Measurements from ENCODE around the gene UBALD1. TPM values are rescaled to one million over a fixed set of nuclear protein-coding genes. Genes with fewer than 3 reads are reported as not detected.
"Not testable (repeated sequence)": the region's sequence is repeated elsewhere in the genome, so short reads cannot be mapped to it uniquely, and the experiment has no call there.

The UBALD1 gene
- total RNA-seq, 2 donors from 2014 or later, result 46.8 to 49.6 TPM

- H3K27ac ChIP-seq (ENCODE audit: low read depth, low read length), result no peak overlapping the region
- 90 to 92% methylated on average over 7 to 13 of the region's 13 CpGs for WGBS, 2 experiments (ENCODE audit: insufficient coverage in 1 of 2, insufficient read length in 1 of 2)
- no peaks in the 10 kb centered on the region for H3K36me3 ChIP-seq (ENCODE audit: control insufficient read depth, insufficient read depth, low read length)
- H3K36me3 Mint-ChIP-seq (ENCODE audit: low read depth), result no peaks in the 10 kb centered on the region
- no peak overlapping the region for H3K4me3 ChIP-seq (ENCODE audit: low read length)
- H3K4me1 Mint-ChIP-seq, result no peaks in the 10 kb centered on the region
- no peaks in the 10 kb centered on the region for H3K27me3 Mint-ChIP-seq (ENCODE audit: insufficient read depth)
- H3K4me3 Mint-ChIP-seq, result no peak overlapping the region
- no peak overlapping the region for H3K27ac Mint-ChIP-seq
- no peaks in the 10 kb centered on the region for H3K27me3 ChIP-seq (ENCODE audit: control insufficient read depth, insufficient read depth, low read length, poor library complexity, severe bottlenecking)
- no peaks in the 10 kb centered on the region for H3K4me1 ChIP-seq (ENCODE audit: control insufficient read depth, insufficient read depth, low read length)
- H3K9me3 Mint-ChIP-seq, result no peaks in the 10 kb centered on the region
- H3K9me3 ChIP-seq (ENCODE audit: control insufficient read depth, low read length), result no peaks in the 10 kb centered on the region
- DNase-seq, result peak; percentile 39
- TF ChIP-seq, protein P1, sequence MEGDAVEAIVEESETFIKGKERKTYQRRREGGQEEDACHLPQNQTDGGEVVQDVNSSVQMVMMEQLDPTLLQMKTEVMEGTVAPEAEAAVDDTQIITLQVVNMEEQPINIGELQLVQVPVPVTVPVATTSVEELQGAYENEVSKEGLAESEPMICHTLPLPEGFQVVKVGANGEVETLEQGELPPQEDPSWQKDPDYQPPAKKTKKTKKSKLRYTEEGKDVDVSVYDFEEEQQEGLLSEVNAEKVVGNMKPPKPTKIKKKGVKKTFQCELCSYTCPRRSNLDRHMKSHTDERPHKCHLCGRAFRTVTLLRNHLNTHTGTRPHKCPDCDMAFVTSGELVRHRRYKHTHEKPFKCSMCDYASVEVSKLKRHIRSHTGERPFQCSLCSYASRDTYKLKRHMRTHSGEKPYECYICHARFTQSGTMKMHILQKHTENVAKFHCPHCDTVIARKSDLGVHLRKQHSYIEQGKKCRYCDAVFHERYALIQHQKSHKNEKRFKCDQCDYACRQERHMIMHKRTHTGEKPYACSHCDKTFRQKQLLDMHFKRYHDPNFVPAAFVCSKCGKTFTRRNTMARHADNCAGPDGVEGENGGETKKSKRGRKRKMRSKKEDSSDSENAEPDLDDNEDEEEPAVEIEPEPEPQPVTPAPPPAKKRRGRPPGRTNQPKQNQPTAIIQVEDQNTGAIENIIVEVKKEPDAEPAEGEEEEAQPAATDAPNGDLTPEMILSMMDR (conservative IDR thresholded peaks at IDR 0.05), result no peak
- no peak overlapping the region for H3K9ac ChIP-seq (ENCODE audit: extremely low read depth, low read length, poor library complexity, severe bottlenecking)
These were observed 35.6 kb downstream of the UBALD1 start for GRCh38 chr16:4578961-4579530.

DNA sequence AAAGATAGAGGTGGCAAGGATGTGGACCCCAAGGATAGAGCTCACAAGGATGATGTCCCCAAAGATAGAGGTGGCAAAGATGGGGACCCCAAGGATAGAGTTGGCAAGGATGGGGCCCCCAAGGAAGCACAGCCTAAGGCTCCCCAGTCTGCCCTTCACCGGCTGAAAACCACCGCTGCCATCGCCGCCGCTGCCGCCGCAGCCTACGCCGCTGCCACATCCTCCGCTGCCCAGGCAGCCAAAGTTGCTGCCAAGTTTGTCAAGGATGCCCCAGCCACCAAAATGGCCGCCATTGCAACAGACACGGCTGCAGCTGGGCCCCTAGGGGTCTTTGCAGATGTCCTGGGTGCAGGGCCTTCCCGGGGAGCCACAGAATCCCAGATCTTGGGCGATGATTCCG, 38.7 kb downstream of the UBALD1 start:
- Mint-ChIP-seq H3K4me1 (no peaks in the 10 kb centered on the region), H3K27me3 (ENCODE audit: insufficient read depth) (no peaks in the 10 kb centered on the region), H3K27ac (no peak overlapping the region), H3K9me3 (no peaks in the 10 kb centered on the region), H3K4me3 (no peak overlapping the region), H3K36me3 (ENCODE audit: low read depth) (no peaks in the 10 kb centered on the region)
- H3K27me3 ChIP-seq (ENCODE audit: control insufficient read depth, insufficient read depth, low read length, poor library complexity, severe bottlenecking), result no peaks in the 10 kb centered on the region
- H3K4me1 ChIP-seq (ENCODE audit: control insufficient read depth, insufficient read depth, low read length), result no peaks in the 10 kb centered on the region
- H3K4me3 ChIP-seq (ENCODE audit: low read length), result no peak overlapping the region
- H3K9ac ChIP-seq (ENCODE audit: extremely low read depth, low read length, poor library complexity, severe bottlenecking), result no peak overlapping the region
- TF ChIP-seq, protein P1 (conservative IDR thresholded peaks at IDR 0.05), result no peak
- no peaks in the 10 kb centered on the region for H3K36me3 ChIP-seq (ENCODE audit: control insufficient read depth, insufficient read depth, low read length)
- WGBS, 2 experiments (ENCODE audit: insufficient coverage in 1 of 2, insufficient read length in 1 of 2), result 99% methylated on average over 11 to 15 of the region's 15 CpGs
- H3K9me3 ChIP-seq (ENCODE audit: control insufficient read depth, low read length), result no peaks in the 10 kb centered on the region
- no peak overlapping the region for H3K27ac ChIP-seq (ENCODE audit: low read depth, low read length)
- no peak for DNase-seq

GRCh38 chr16:4574919-4575705, 39.6 kb downstream of the UBALD1 start:
- H3K4me3 ChIP-seq (ENCODE audit: low read length), result no peak overlapping the region
- no peaks in the 10 kb centered on the region for H3K9me3 ChIP-seq (ENCODE audit: control insufficient read depth, low read length)
- no peak overlapping the region for H3K27ac ChIP-seq (ENCODE audit: low read depth, low read length)
- no peaks in the 10 kb centered on the region for H3K27me3 ChIP-seq (ENCODE audit: control insufficient read depth, insufficient read depth, low read length, poor library complexity, severe bottlenecking)
- Mint-ChIP-seq H3K4me3 (no peak overlapping the region), H3K27ac (no peak overlapping the region), H3K9me3 (no peaks in the 10 kb centered on the region), H3K4me1 (no peaks in the 10 kb centered on the region), H3K36me3 (ENCODE audit: low read depth) (no peaks in the 10 kb centered on the region), H3K27me3 (ENCODE audit: insufficient read depth) (no peaks in the 10 kb centered on the region)
- H3K36me3 ChIP-seq (ENCODE audit: control insufficient read depth, insufficient read depth, low read length), result no peaks in the 10 kb centered on the region
- H3K4me1 ChIP-seq (ENCODE audit: control insufficient read depth, insufficient read depth, low read length), result no peaks in the 10 kb centered on the region
- no peak overlapping the region for H3K9ac ChIP-seq (ENCODE audit: extremely low read depth, low read length, poor library complexity, severe bottlenecking)
- DNase-seq, result peak; percentile 81
- TF ChIP-seq, protein P1 (conservative IDR thresholded peaks at IDR 0.05), result peak; percentile 50
- 84 to 86% methylated on average over 3 to 11 of the region's 11 CpGs for WGBS, 2 experiments (ENCODE audit: insufficient coverage in 1 of 2, insufficient read length in 1 of 2)

- H3K27me3 Mint-ChIP-seq (ENCODE audit: insufficient read depth), result not testable (repeated sequence)
These were observed 40.8 kb downstream of the UBALD1 start for GRCh38 chr16:4573926-4574325.

More at GRCh38 chr16:4573926-4574325, 40.8 kb downstream of the UBALD1 start:
- H3K4me3 ChIP-seq (ENCODE audit: low read length); H3K4me3 Mint-ChIP-seq; H3K36me3 ChIP-seq (ENCODE audit: control insufficient read depth, insufficient read depth, low read length); H3K27me3 ChIP-seq (ENCODE audit: control insufficient read depth, insufficient read depth, low read length, poor library complexity, severe bottlenecking); H3K27ac Mint-ChIP-seq; H3K9ac ChIP-seq (ENCODE audit: extremely low read depth, low read length, poor library complexity, severe bottlenecking); H3K36me3 Mint-ChIP-seq (ENCODE audit: low read depth); H3K4me1 Mint-ChIP-seq; H3K9me3 Mint-ChIP-seq; H3K9me3 ChIP-seq (ENCODE audit: control insufficient read depth, low read length); H3K27ac ChIP-seq (ENCODE audit: low read depth, low read length); DNase-seq; H3K4me1 ChIP-seq (ENCODE audit: control insufficient read depth, insufficient read depth, low read length): not testable (repeated sequence)
- WGBS, 2 experiments (ENCODE audit: insufficient coverage in 1 of 2, insufficient read length in 1 of 2), result 98 to 100% methylated on average over 3 to 6 of the region's 7 CpGs

All from endodermal cell (in vitro differentiated cells).